Measurements from ENCODE around the gene MYL12A. TPM values are rescaled to one million over a fixed set of nuclear protein-coding genes. Genes with fewer than 3 reads are reported as not detected.
"Not testable (repeated sequence)": the region's sequence is repeated elsewhere in the genome, so short reads cannot be mapped to it uniquely, and the experiment has no call there.

The MYL12A gene
- total RNA-seq, 2 donors from 2014 or later: 919 to 945 TPM

GRCh38 chr18:3220868-3221267 is 26.7 kb upstream of the MYL12A start:
- intact Hi-C loops (cut with DNase I): loop anchor here in 1 of 2 donors (5.0 kb wide), 1 partner anchor 34 kb away; no protein-coding TSS in a partner anchor
- DNase-seq, ATAC-seq: not testable (repeated sequence)

GRCh38 chr18:3221496-3221895 is 26.1 kb upstream of the MYL12A start:
- intact Hi-C loops (cut with DNase I): loop anchor here in 1 of 2 donors (5.0 kb wide), 1 partner anchor 34 kb away; no protein-coding TSS in a partner anchor
- no peak for DNase-seq
- ATAC-seq: no peak

- ATAC-seq (no peak), DNase-seq (no peak)
- intact Hi-C loops (cut with DNase I): loop anchor here in 1 of 2 donors (5.0 kb wide), 1 partner anchor 36 kb away; no protein-coding TSS in a partner anchor
Observed at GRCh38 chr18:3223356-3223755, 24.2 kb upstream of the MYL12A start.

DNA sequence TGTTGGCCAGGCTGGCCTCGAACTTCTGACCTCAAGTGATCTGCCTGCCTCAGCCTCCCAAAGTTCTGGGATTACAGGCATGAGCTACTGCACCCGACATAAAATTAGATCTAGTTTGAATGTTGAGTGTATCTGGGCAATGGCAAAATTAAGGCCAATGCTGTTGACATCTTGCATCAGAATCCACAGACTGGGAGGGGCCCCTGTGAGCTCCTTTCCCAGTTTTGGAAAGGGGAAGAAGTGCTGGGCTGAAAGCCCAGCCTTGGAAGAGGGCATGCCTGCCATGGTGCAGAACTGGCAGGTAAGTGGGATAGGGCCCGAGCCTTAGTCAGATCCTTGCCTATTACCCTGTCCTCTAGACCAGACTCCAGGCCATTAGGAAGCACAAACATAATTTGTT is 23.4 kb upstream of the MYL12A start:
- ATAC-seq: peak; percentile 32 to 35
- no peak for DNase-seq
- intact Hi-C loops (cut with DNase I): loop anchor here in 1 of 2 donors (5.0 kb wide), 1 partner anchor 37 kb away; no protein-coding TSS in a partner anchor

DNA sequence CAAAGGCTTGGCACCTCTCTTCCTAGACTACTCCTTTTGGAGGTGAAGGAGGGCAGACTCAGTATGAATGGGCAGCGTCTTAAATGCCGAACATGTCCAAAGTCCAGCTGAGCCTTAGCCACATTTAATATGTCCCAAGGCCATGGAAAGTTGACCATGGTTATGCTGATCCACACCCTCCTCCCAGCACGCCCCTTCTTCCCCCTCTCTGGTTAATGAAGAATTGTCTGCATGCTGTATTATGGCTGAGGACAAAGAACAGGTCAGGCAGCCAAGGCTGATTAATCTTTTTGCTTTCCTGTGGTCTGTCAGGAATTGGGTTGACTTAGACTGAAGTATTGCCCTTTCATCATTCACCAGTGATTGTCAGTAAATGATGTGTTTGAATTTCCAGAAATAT is 22.0 kb upstream of the MYL12A start:
- DNase-seq (no peak), ATAC-seq (no peak)
- intact Hi-C loops (cut with DNase I): no loop called here

- ATAC-seq (no peak), DNase-seq (no peak)
- intact Hi-C loops (cut with DNase I): no loop called here
Observed at GRCh38 chr18:3226048-3226447, 21.6 kb upstream of the MYL12A start.

DNA sequence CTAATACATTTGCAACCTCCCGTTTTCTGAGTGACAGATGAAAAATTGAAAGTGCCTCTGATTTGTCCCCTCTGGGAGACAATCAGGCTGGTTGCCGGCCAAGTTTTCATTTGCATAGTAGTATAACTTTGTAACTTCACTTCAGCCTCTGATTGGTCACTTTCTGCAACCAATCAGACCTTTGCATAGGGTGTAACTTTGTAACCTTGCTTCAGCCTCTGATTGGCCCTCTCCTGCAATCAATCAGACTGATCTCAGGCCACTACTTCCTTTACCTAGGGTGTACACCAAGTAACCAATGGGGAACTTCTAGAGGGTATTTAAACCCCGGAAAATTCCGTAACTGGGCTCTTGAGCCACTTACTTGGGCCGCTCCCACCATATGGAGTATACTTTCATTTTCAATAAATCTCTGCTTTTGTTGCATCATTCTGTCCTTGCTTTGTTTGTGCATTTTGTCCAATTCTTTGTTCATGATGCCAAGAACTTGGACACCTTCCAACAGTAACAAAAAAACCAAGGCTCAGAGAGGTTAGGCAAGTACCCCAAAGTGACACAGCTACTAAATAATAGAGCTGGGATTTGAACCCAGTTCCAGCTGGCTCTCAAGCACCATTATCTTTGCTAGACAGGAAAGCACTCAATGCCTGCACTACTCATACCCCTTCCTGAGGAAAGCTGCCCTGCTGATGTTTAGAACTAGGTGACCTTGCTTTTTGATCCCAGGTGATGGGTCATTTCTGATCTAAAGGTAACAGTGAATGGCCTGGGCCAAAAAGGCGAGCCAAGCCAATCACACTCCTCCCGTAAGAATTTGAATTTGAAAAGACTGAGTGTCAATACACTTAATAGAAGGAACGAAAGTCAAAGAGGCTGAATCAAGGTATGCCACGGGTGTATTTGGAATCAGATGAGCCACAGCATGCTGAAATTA is 16.9 kb upstream of the MYL12A start:
- DNase-seq (no peak), ATAC-seq (no peak)
- intact Hi-C loops (cut with DNase I): no loop called here

DNA sequence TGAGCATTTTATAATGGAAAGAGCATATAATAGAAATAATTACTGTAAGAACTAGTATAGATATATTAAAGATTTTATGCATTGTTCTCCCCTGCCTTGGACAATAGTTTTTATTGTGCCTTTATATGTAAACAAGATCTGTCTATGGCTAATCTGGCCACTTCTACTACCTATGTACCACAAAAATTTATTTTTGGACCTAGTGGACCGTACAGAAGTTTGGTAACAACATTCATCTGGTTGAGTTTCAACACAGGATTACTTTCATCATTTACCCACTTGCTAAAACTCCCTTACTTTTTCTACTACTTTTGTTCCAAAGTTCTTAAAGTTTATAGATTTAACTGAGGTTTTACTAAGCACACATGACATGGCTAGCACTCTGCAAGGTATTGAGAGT is 14.6 kb upstream of the MYL12A start:
- intact Hi-C loops (cut with DNase I): no loop called here
- DNase-seq: no peak
- no peak for ATAC-seq

GRCh38 chr18:3233433-3234168 is 14.0 kb upstream of the MYL12A start:
- intact Hi-C loops (cut with DNase I): no loop called here
- DNase-seq: no peak
- no peak for ATAC-seq

DNA sequence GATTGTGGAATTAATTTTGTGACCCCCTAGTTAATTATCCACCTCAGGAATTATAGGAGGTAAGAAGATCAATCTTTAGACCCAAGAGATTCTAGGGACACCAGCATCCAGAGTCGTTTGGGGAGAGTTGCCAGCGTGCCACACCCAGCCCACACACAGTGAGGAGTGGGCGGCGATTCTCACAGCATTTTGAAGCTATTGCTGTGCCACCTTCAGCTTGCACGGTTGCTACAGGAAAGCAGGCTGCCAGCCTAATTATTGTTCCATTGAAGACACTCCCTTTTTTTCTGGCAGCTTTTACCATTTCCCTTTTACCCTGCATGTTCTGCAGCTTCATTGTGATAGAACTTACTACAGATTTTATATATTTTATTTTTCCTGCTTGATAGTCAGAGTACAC is 13.1 kb upstream of the MYL12A start:
- DNase-seq: no peak
- intact Hi-C loops (cut with DNase I): no loop called here
- no peak for ATAC-seq

DNA sequence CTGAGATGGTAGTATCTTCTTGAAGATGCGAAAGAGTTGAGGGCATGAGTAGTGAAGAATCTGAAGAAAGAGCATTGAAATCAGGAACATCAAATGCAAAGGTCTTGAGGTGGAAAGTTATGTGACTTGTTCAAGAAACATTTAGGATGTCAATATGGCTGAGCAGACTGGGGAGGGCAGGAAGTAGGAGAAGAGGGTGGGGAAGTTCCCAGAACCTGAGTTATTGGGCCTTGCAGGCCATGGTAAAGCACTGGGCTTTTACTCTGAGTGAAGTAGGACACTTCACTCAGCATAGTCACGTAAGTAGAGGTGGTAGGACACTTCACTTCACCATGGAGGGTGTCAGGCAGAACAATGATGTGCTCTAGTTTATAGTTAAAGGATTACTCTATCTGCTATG is 11.8 kb upstream of the MYL12A start:
- intact Hi-C loops (cut with DNase I): no loop called here
- DNase-seq: no peak
- ATAC-seq: no peak

- ATAC-seq (peak in 1 of 2 donors; percentile 38), DNase-seq (no peak)
- intact Hi-C loops (cut with DNase I): no loop called here
Observed at GRCh38 chr18:3236470-3236869, 11.1 kb upstream of the MYL12A start.

- ATAC-seq (no peak), DNase-seq (no peak)
- intact Hi-C loops (cut with DNase I): no loop called here
Observed at GRCh38 chr18:3238742-3239141, 8.9 kb upstream of the MYL12A start.

DNA sequence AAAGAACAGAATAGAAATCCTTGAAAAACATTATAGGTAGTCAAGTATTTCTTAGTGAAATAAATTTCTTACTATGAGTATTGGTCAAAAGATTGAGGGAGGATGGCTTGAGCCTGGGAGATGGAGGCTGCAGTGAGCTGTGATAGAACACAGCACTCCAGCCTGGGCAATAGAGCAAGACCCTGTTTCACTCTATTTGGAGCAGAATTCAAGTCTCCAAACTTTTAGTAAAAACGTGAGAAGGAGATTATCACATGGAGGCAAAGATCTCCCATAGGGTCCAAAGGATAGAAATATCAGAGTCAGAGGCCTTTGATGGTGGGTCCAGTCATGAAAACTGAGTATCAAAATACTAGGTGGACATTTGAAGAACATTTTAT is 2.4 kb upstream of the MYL12A start:
- ATAC-seq: no peak
- DNase-seq: no peak
- intact Hi-C loops (cut with DNase I): loop anchor here (5.0 to 10.0 kb wide), 6 partner anchors 58 to 313 kb away; no protein-coding TSS in a partner anchor

DNA sequence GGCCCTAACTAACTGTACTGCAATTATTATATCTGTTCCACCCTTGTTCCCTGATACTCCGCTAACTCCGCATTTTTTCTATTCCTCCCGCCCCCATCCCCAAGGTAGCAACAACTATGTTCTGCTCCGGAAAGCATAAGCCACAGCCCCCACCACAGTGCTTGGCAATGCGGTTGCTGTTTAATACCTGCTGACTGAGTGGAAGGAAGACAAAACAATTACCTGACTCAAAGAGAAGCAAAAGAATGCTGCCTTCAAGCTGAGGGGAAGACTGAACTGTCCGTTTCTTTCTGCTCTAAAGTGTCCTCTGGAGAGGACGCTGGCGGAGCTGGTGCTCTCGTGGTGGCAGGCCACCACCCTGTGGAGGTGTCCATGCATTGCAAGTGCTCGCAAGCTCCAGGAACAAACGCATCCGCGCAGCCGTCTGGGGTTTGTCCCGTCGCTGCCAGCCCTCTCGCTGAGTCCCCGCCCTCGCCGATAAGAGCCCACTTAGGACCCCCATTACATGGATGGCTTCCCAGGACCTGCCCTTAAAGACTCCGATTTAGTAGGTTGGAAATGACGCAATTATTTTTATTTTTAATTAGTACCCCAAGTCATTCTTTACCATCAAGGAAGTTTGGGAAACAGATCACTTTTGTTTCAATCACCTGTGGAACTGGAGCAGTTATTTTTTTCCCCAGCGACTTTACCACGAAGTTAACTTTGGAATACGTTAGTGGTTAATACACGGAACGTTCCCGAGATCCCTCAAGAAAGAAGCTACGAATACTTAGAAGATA is 1.6 kb upstream of the MYL12A start:
- intact Hi-C loops (cut with DNase I): loop anchor here (5.0 to 10.0 kb wide), 6 partner anchors 59 to 314 kb away; no protein-coding TSS in a partner anchor
- ATAC-seq: peak; percentile 69 to 78
- DNase-seq: peak; percentile 92

DNA sequence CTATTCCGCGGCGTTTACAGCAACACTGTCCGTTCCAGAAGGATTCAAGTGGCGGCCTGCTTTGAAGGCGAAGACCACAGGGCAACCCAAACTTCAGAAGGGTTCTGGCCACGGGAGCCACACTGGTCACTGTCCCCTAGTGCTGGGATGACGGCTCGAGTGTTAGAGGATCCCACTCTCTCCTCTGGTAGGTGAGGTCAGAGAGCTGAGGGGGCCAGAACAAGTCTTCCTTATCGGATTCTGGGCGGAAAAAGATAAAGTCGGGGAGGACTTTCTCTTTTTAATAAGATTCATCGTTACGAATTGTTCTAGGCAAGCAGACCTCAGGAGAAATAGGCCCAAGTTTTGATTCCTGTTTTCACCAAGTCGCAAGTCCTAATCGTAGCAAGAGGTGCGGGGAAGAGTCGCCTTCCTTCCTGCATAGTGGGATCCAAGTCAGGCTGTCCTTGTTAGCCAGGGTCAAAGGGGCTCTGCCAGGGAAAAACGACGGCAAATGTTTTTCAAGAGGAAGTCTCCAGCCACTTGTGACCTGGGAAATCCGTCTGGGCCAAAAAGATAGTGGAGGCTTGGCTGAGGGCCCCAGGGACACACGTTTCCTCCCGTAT is 864 bp upstream of the MYL12A start:
- DNase-seq (peak; percentile 62), ATAC-seq (peak; percentile 20 to 40)
- intact Hi-C loops (cut with DNase I): loop anchor here (5.0 to 10.0 kb wide), 6 partner anchors 59 to 314 kb away; no protein-coding TSS in a partner anchor

DNA sequence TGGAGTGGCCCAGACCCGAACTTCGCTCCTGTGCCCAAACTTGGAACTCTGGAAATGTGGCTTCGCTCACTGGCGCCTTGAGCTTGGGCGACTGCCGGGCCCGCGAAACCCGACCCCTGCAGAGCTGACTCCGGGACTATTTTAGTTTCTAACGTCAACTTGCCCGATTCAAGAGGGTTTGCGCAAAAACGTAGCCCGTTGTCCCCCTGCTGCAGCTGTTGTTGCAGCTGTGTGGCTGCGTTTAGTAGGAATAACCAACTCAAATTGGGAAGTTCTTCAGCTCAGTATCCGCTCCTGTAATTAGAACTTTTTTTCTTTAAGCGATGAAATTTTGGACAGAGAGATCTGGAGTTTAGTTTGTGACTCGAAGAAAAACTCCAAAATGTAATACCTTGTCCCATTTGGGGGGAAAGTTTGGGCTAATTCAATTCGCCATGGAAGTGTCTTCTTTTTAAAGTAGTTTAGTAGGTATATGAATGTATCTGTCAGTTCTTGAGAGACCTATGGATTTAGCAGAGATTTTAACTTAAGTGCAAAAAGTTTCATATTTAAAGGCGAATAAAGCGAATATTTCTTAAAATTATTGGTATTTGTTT is 559 bp downstream of the MYL12A start:
- ATAC-seq: peak; percentile 2 to 3
- intact Hi-C loops (cut with DNase I): loop anchor here (5.0 to 10.0 kb wide), 6 partner anchors 61 to 316 kb away; no protein-coding TSS in a partner anchor
- DNase-seq: no peak
